Measurements from ENCODE around the gene APOL1. TPM values are rescaled to one million over a fixed set of nuclear protein-coding genes. Genes with fewer than 3 reads are reported as not detected.
A peak's percentile ranks its signal among the peaks of the same experiment; 100 is the strongest.

APOL1 gene
- total and polyA plus RNA-seq, 9 of the 15 experiments (the other 6 are each of a cell fraction or from before 2014, with no cell fraction given) = 2.5 to 9.7 (median 5.6) TPM

DNA sequence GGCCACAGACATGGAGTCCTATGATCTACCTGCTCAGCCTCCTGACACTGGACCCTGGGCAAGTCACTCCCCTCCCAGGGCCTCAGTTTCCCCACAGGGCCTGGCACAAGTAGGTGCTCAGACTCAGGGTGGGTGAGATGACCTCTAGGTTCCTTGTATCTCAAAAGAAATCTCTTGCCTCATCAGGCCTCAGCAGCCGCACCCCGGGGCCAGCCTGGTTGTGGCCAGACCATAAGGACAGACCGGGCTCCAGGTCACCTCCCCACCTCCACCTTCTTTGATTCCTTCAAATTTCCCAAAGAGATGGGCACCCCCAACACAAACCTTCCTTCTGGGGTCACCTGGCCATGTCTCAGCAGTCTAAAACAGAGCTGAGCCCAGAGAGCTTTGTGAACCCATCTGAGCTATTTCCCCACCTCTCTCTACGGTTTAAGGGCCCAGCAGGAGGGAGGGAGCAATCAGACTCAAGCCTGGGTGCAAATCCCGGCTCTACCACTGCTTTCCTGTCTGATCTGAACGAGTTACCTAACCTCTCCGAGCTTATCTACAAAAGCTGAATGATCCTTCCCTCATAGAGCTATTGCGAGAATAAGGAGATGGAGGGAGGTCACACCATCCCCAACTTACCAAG lies 48.8 kb upstream of the APOL1 start (continued):
- TF ChIP-seq ZNF717 (CRISPR knock-in tag; IDR thresholded peaks at IDR 0.05) (no peak), DACH1 (IDR thresholded peaks at IDR 0.05; ENCODE audit: partially characterized antibody) (no peak), MCM5 (IDR thresholded peaks at IDR 0.05; ENCODE audit: low read depth) (no peak), ZNF133 (CRISPR knock-in tag; IDR thresholded peaks at IDR 0.05) (no peak)
- TF ChIP-seq, protein P1, sequence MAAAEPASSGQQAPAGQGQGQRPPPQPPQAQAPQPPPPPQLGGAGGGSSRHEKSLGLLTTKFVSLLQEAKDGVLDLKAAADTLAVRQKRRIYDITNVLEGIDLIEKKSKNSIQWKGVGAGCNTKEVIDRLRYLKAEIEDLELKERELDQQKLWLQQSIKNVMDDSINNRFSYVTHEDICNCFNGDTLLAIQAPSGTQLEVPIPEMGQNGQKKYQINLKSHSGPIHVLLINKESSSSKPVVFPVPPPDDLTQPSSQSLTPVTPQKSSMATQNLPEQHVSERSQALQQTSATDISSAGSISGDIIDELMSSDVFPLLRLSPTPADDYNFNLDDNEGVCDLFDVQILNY (CRISPR knock-in tag; IDR thresholded peaks at IDR 0.05) = no peak
- TF ChIP-seq, protein P2, sequence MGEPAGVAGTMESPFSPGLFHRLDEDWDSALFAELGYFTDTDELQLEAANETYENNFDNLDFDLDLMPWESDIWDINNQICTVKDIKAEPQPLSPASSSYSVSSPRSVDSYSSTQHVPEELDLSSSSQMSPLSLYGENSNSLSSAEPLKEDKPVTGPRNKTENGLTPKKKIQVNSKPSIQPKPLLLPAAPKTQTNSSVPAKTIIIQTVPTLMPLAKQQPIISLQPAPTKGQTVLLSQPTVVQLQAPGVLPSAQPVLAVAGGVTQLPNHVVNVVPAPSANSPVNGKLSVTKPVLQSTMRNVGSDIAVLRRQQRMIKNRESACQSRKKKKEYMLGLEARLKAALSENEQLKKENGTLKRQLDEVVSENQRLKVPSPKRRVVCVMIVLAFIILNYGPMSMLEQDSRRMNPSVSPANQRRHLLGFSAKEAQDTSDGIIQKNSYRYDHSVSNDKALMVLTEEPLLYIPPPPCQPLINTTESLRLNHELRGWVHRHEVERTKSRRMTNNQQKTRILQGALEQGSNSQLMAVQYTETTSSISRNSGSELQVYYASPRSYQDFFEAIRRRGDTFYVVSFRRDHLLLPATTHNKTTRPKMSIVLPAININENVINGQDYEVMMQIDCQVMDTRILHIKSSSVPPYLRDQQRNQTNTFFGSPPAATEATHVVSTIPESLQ (CRISPR knock-in tag; IDR thresholded peaks at IDR 0.05) = no peak

DNA sequence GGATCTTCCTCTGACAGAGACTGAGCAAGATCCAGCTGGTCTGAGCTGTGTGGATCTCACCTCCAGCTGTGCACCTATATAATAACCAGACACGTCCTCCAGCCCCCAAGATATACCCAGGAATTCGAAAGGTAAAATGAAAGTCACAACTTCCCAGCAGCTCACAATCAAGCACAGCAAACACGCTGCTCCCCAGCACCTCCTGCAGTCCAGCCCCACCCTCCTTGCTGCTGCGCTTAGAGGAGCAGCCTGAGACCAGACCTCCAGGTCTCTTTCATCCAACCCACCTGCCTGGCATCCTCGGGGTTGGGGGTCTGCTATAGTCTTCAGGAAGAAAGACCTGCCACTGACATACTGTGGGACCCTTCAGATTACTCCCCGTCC lies 48.3 kb upstream of the APOL1 start:
- intact Hi-C loops (cut with micrococcal nuclease) = no loop called here
- CTCF ChIA-PET (ENCODE audit: low intra/inter-chr PET ratio) = no interaction called here

More for the DNA sequence above, 48.3 kb upstream of the APOL1 start:
- TF ChIP-seq SRSF9 (IDR thresholded peaks at IDR 0.05; ENCODE audit: borderline replicate concordance, low read depth, low read length) = no peak
- 0 out of 6 replicates have a peak, but pooled peaks of 1 of the 3 experiments have one; percentile 10 for TF ChIP-seq CTCF (IDR thresholded peaks at IDR 0.05 in 2 of 3, conservative IDR thresholded peaks at IDR 0.05 in 1 of 3; ENCODE audit: insufficient read depth in 2 of 3, low read depth in 1 of 3, low read length in 3 of 3)
- TF ChIP-seq, protein P3, sequence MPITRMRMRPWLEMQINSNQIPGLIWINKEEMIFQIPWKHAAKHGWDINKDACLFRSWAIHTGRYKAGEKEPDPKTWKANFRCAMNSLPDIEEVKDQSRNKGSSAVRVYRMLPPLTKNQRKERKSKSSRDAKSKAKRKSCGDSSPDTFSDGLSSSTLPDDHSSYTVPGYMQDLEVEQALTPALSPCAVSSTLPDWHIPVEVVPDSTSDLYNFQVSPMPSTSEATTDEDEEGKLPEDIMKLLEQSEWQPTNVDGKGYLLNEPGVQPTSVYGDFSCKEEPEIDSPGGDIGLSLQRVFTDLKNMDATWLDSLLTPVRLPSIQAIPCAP (CRISPR knock-in tag; IDR thresholded peaks at IDR 0.05; ENCODE audit: borderline replicate concordance) = no peak
- H2AFZ ChIP-seq (ENCODE audit: low read depth, low read length) = 0 out of 2 replicates have a peak overlapping the region, but pooled peaks have one; percentile 15
- no peak overlapping the region; a peak in 1 of 4 replicates for H3K9ac ChIP-seq (ENCODE audit: insufficient read depth in 1 of 2, low read depth in 2 of 2, low read length in 2 of 2)
- no peak overlapping the region for H3K4me3 ChIP-seq
- in situ Hi-C loops (cut with MboI) = no loop called here
- no peak for DNase-seq (ENCODE audit: extremely low read depth in 1 of 4, low spot score in 3 of 4)
- H3K27me3 ChIP-seq (ENCODE audit: control insufficient read depth in 2 of 2, insufficient read depth in 2 of 2, low read length in 2 of 2) = no peaks in the 10 kb centered on the region
- no TSS peak for BruUV-seq (replicated peaks)
- peak; percentile 20; the same call in 1 of the 3 replicates for ATAC-seq
- POLR2A ChIA-PET = interaction anchor here (0.6 to 0.9 kb wide), 2 partner anchors 65 to 114 kb away, joined by 3 to 4 read pairs; no protein-coding TSS in a partner anchor
- H3K4me2 ChIP-seq (ENCODE audit: insufficient read depth, low read length) = peak overlapping the region; percentile 21; the same call in 1 of the 2 replicates
- FAIRE-seq = no peak
- H3K27ac ChIP-seq (ENCODE audit: extremely low read depth, low read depth, low read length) = no peak overlapping the region
- peaks cover 16 to 20% of the 10 kb centered on the region in 2 experiments; a peak in 4 of 5 replicates for H3K4me1 ChIP-seq (replicated peaks in 1 of 2; ENCODE audit: control insufficient read depth in 2 of 2, insufficient read depth in 2 of 2, low read length in 2 of 2)
- no peaks in the 10 kb centered on the region for H3K9me1 ChIP-seq (ENCODE audit: control insufficient read depth, insufficient read depth, low read length)
- no peaks in the 10 kb centered on the region for H3K36me3 ChIP-seq (ENCODE audit: control insufficient read depth, insufficient read depth, low read length)
- 6% methylated on average over 5 of the region's 6 CpGs for WGBS (ENCODE audit: insufficient coverage, low coverage, missing lambda C conversion rate)
- H3K9me3 ChIP-seq (replicated peaks; ENCODE audit: control insufficient read depth, insufficient read depth, low read depth, low read length) = 0 out of 2 replicates have a peak, but pooled peaks cover 2% of the 10 kb centered on the region
- peaks cover 18% of the 10 kb centered on the region for H3K79me2 ChIP-seq (ENCODE audit: control insufficient read depth, insufficient read depth, low read length)
- no peaks in the 10 kb centered on the region for H4K20me1 ChIP-seq (replicated peaks; ENCODE audit: control insufficient read depth, insufficient read depth, low read length)

Measured in K562 (cell line).